Activated T-cell treated with anti-CD3 and anti-CD28 coated beads, Interleukin-2, amount 50 U/mL, for 1 hour (primary cell): ENCODE data around the gene PRDX3.

Experiments
- DNase-seq: peaks from one replicate; pipeline ENCODE4 v3.0.0-alpha.2; 2020

The PRDX3 gene

DNA sequence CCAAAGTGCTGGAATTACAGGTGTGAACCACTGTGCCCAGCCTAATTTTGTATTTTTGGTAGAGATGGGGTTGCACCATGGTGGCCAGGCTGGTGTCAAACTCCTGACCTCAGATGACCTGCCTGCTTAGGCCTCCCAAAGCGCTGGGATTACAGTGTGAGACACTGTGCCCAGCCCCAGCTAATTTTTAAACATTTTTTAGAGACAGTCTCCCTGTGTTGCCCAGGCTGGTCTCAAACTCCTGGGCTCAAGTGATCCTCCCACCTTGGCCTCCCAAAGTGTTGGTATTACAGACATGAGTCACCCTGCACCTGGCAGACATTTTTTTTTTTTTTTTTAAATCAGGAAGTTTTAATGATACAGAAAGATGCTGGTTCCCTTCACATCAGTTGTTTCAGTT, 59.2 kb downstream of the PRDX3 start:
- no peak for DNase-seq

DNA sequence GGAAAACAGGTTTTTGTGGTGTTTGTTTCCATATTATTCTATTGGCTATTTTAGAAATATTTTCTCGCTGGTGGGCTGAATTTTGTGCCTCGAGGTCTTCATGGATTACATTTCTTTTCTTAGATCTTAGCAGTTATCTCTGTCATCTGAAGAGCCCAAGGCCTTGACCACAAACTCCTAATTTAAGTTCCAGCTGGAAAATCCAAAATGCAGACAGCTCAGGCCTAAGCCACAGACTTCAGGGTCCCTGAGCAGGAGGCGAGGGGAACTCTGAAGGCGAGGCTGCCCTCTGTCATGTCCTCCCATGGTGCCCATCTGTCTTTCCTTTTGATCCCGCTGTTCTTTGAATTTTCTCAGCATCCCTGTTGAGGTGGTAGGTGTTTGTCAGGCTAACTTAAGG, 60.4 kb downstream of the PRDX3 start:
- no peak for DNase-seq
